Activated naive CD8-positive, alpha-beta T cell treated with anti-CD3 and anti-CD28 coated beads, Interleukin-2, amount 50 U/mL, for 24 hours (primary cell): Measurements from ENCODE around the gene MAD1L1.
"Not testable (repeated sequence)": the region's sequence is repeated elsewhere in the genome, so short reads cannot be mapped to it uniquely, and the experiment has no call there.

Source experiments
- ATAC-seq: fragments of 150-1000 bp; cut with Tn5 transposase; one replicate; pipeline ENCODE4 v1.10.0; 2021
- DNase-seq: peaks from one replicate; pipeline ENCODE4 v3.0.0; 2021
- H3K27ac Mint-ChIP-seq: one replicate; pipeline ENCODE4 v1.8.0; 2021; ENCODE audit warnings: mild to moderate bottlenecking, mixed read lengths
- H3K27me3 Mint-ChIP-seq: one replicate; pipeline ENCODE4 v1.8.0; 2021; ENCODE audit warnings: mixed read lengths
- H3K36me3 Mint-ChIP-seq: one replicate; pipeline ENCODE4 v1.8.0; 2021; ENCODE audit warnings: low read depth, mixed read lengths
- H3K4me1 Mint-ChIP-seq: one replicate; pipeline ENCODE4 v1.8.0; 2021; ENCODE audit warnings: mixed read lengths
- H3K4me3 Mint-ChIP-seq: one replicate; pipeline ENCODE4 v1.8.0; 2021; ENCODE audit warnings: mild to moderate bottlenecking, moderate library complexity, mixed read lengths
- H3K9me3 Mint-ChIP-seq: one replicate; pipeline ENCODE4 v1.8.0; 2021; ENCODE audit warnings: mixed read lengths

The MAD1L1 gene

DNA sequence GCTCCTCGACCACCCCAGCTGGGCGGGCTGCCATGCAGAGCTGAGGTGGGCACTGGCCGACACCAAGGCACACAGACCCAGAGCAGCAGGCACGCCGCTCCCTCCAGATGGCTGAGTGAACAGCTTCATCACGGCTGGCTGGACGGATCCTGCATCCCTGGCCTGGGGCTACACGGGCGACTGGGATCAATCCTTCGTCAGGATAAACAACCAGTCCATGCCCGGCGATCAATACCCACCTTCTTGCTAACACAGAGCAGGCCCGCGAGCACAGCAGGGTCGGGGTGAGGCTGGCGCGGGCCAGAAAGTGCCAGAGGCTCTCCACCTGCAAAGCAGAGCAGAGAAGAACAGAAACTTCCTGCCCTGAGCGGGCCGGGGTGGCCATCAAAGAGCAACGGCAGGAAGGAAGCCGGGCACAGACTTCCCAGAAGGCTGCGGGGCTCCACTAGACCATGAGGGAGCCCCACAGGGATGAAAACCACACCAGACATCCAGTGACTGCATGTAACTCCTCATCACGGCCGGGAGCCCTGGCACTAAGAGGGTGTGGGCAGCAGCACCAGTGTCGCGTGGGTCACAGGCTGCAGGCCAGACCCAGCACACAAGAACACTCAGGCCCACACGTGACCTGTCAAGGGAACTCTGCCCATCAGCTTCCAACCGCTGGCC, 166.4 kb downstream of the MAD1L1 start:
- DNase-seq, result peak; percentile 23
- Mint-ChIP-seq H3K27me3 (no peaks in the 10 kb centered on the region), H3K36me3 (peaks cover 3% of the 10 kb centered on the region), H3K4me1 (peaks cover 15% of the 10 kb centered on the region), H3K27ac (peak overlapping the region; percentile 77), H3K4me3 (no peak overlapping the region), H3K9me3 (no peaks in the 10 kb centered on the region)
- ATAC-seq, result peak; percentile 42

GRCh38 chr7:2065528-2065927, 167.2 kb downstream of the MAD1L1 start:
- no peak for DNase-seq
- Mint-ChIP-seq H3K27me3 (no peaks in the 10 kb centered on the region), H3K4me1 (peaks cover 15% of the 10 kb centered on the region), H3K4me3 (no peak overlapping the region), H3K9me3 (no peaks in the 10 kb centered on the region), H3K27ac (no peak overlapping the region), H3K36me3 (peaks cover 7% of the 10 kb centered on the region)
- no peak for ATAC-seq

DNA sequence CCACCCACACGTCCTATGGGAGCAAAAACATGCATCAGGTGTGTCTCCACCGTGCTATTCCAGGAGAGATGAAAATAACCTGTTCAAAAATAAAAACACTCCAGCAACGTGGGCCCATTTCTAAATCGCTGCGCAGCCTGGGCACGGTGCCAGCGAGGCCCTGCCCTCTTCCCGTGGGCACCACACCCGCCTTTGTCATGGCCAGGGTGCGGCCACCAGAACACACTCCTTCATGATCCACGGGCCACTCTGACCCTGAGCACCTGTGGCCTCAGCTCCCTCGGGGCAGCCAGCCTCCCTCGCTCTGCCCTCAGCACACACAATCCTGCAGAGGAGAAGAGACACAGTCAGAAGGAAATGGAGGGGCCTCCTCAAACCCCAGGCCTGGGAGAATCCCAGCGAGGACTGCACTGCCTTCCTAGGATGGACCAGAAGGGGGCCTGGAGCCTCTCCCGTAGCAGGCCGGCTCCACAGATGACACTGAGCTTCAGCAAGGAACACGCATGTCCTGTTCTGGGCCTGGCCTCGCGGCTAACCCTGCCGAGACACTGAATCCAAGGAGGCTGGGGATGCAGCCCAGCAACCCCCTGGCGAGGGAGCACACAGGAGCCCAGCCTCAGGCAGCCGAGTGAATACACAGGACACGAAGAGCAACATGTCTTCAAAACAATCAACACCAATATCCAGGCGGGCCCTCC, 169.0 kb downstream of the MAD1L1 start:
- ATAC-seq, result peak; percentile 17
- no peak overlapping the region for H3K4me3 Mint-ChIP-seq
- peaks cover 16% of the 10 kb centered on the region for H3K36me3 Mint-ChIP-seq
- H3K4me1 Mint-ChIP-seq, result peaks cover 15% of the 10 kb centered on the region
- DNase-seq, result no peak
- H3K27ac Mint-ChIP-seq, result no peak overlapping the region
- no peaks in the 10 kb centered on the region for H3K9me3 Mint-ChIP-seq
- no peaks in the 10 kb centered on the region for H3K27me3 Mint-ChIP-seq

DNA sequence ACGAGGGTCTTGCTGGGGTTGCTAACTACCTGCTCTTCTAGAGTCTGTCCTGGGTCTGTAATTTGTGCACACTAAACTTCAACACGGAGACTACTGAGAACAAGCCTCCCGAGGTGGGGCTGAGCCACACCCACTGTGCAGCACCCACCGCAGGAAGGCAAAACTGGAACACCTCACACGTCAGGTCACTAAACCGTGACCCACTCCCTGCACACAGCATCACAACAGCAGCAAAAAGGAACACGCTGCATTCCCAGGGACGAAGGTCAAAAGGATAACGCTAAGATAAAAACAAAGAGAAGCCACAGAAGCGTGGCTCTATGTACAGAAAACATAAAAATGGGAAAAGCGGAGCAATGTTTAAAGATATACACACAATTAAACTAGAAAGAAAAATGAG, 170.1 kb downstream of the MAD1L1 start:
- Mint-ChIP-seq H3K36me3 (peaks cover 15% of the 10 kb centered on the region), H3K27ac (no peak overlapping the region), H3K27me3 (no peaks in the 10 kb centered on the region), H3K9me3 (no peaks in the 10 kb centered on the region), H3K4me3 (no peak overlapping the region), H3K4me1 (peaks cover 15% of the 10 kb centered on the region)
- ATAC-seq, result no peak
- DNase-seq, result no peak

DNA sequence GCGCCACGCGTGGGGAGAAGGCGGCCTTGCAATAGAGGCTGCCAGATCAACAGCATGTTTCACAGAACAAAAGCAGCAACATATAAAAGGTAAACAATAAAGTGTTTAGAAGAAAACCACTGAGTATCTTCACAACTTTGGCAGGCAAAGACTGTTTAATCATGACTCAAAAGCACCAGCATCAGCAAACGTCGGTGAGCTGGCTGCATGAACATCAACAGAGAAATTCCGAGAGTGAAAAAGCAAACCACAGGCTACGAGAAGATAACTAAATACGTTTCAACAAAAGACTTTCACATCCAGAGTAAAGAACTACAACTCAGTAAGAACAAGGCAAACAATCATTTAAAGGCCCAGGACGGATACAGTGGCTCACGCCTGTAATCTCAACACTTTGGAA, 172.0 kb downstream of the MAD1L1 start:
- no peak overlapping the region for H3K27ac Mint-ChIP-seq
- DNase-seq (no peak), ATAC-seq (no peak)
- H3K4me3 Mint-ChIP-seq, result no peak overlapping the region
- H3K4me1 Mint-ChIP-seq, result peaks cover 9% of the 10 kb centered on the region
- H3K36me3 Mint-ChIP-seq, result peaks cover 15% of the 10 kb centered on the region
- H3K27me3 Mint-ChIP-seq, result no peaks in the 10 kb centered on the region
- no peaks in the 10 kb centered on the region for H3K9me3 Mint-ChIP-seq

GRCh38 chr7:2059964-2060700, 172.6 kb downstream of the MAD1L1 start:
- H3K4me3 Mint-ChIP-seq, result no peak overlapping the region
- H3K27me3 Mint-ChIP-seq, result no peaks in the 10 kb centered on the region
- H3K9me3 Mint-ChIP-seq, result no peaks in the 10 kb centered on the region
- ATAC-seq (no peak), DNase-seq (no peak)
- H3K36me3 Mint-ChIP-seq, result peaks cover 14% of the 10 kb centered on the region
- H3K27ac Mint-ChIP-seq, result no peak overlapping the region
- peaks cover 9% of the 10 kb centered on the region for H3K4me1 Mint-ChIP-seq

- not testable (repeated sequence) for H3K9me3 Mint-ChIP-seq, H3K4me1 Mint-ChIP-seq, DNase-seq, H3K27me3 Mint-ChIP-seq, H3K27ac Mint-ChIP-seq, ATAC-seq, H3K4me3 Mint-ChIP-seq
- H3K36me3 Mint-ChIP-seq, result peaks cover 16% of the 10 kb centered on the region
Measured at GRCh38 chr7:2058246-2058645, 174.5 kb downstream of the MAD1L1 start.

DNA sequence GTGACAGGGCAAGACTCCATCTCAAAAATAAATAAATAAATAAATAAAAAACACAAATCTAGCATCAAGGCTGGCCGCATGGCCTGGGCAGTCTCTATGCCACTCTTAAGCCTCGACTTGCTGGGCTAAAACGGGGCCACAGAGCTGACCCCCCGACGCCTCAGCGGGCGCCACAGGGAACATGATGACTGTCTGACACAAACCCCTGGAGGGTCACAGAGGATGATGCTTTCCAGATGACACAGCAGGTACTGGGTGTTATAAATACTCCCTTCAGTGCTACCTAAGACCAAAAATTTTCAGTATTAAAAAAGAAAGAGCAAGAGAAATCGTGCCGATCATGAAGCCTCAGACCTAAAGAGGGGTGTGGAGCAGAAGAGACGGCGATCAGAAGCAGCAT, 176.8 kb downstream of the MAD1L1 start:
- Mint-ChIP-seq H3K4me1 (peaks cover 2% of the 10 kb centered on the region), H3K9me3 (no peaks in the 10 kb centered on the region), H3K36me3 (peaks cover 16% of the 10 kb centered on the region), H3K4me3 (no peak overlapping the region), H3K27ac (no peak overlapping the region), H3K27me3 (no peaks in the 10 kb centered on the region)
- ATAC-seq (peak; percentile 20), DNase-seq (no peak)

GRCh38 chr7:2054927-2055326, 177.8 kb downstream of the MAD1L1 start:
- Mint-ChIP-seq H3K4me3 (no peak overlapping the region), H3K9me3 (no peaks in the 10 kb centered on the region), H3K4me1 (peaks cover 11% of the 10 kb centered on the region), H3K27me3 (no peaks in the 10 kb centered on the region), H3K36me3 (peaks cover 7% of the 10 kb centered on the region), H3K27ac (no peak overlapping the region)
- DNase-seq (no peak), ATAC-seq (no peak)

GRCh38 chr7:2053395-2053794, 179.3 kb downstream of the MAD1L1 start:
- Mint-ChIP-seq H3K4me3 (no peak overlapping the region), H3K36me3 (peaks cover 3% of the 10 kb centered on the region), H3K27me3 (no peaks in the 10 kb centered on the region), H3K4me1 (peaks cover 21% of the 10 kb centered on the region), H3K9me3 (no peaks in the 10 kb centered on the region), H3K27ac (no peak overlapping the region)
- DNase-seq (no peak), ATAC-seq (no peak)

DNA sequence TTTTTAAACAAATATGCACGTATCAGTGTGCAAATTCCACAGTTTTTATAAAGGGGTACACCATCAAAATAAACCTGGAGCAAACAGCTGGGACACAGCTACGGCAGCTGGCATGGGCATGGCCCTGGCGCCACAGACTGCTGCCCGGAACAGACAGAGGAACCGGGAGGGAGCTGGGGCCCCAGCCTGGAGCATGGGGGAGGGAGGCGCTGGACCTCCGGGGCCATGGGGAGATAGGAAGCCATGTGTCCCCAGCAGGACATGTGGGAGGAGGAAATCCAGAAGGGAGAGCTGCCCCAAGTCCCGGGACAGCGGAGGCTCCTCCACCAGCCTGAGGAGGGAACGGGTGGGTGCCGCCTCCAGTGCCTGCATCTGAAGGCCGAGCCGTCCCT, 180.1 kb downstream of the MAD1L1 start:
- Mint-ChIP-seq H3K4me3 (no peak overlapping the region), H3K27ac (no peak overlapping the region), H3K27me3 (no peaks in the 10 kb centered on the region), H3K9me3 (no peaks in the 10 kb centered on the region), H3K4me1 (peaks cover 21% of the 10 kb centered on the region), H3K36me3 (peaks cover 3% of the 10 kb centered on the region)
- no peak for ATAC-seq
- no peak for DNase-seq

DNA sequence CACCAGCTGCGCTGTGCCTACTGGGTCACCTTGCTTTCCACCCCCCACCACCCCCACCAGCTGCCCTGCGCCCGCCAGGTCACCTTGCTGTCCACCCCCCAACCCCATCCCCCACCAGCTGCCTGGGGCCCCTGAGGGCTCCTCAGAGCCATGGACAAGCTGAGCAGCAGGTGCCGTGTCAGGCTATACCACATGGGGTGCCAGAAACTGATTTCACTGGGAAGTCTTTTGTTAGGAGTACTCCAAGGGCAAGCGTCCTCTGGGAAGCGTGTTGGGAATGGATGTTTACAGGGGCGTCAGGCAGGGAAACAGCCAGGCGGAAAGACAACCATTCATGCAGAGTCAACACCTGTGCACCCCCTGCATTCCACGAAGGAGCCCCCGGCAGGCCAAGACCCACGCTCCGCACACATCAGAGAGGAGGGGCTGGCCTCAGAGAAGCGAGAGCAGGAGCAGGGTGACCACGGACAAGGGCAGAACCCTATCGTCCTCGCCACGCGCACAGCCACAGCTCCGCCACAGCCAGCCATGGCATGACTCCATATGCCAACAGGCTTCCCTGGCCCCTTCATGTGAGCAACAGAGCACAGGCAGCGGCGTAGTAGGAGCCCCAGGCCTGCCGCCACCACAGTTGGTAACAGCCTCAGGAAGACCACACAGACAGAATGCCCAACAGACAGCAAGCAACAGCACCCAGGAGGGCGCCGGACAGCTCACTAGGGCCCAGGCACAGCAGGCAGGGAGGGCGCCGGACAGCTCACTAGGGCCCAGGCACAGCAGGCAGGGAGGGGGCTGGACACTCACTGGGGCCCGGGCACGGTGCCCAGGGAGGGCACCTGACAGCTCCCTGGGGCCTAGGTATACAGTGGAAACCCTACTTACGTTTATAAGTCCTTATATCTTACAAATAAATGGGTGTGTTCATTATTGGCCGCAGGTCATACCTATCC, 180.8 kb downstream of the MAD1L1 start:
- Mint-ChIP-seq H3K27me3 (no peaks in the 10 kb centered on the region), H3K4me3 (no peak overlapping the region), H3K36me3 (peaks cover 3% of the 10 kb centered on the region), H3K9me3 (no peaks in the 10 kb centered on the region), H3K27ac (no peak overlapping the region), H3K4me1 (peaks cover 21% of the 10 kb centered on the region)
- DNase-seq (no peak), ATAC-seq (no peak)

DNA sequence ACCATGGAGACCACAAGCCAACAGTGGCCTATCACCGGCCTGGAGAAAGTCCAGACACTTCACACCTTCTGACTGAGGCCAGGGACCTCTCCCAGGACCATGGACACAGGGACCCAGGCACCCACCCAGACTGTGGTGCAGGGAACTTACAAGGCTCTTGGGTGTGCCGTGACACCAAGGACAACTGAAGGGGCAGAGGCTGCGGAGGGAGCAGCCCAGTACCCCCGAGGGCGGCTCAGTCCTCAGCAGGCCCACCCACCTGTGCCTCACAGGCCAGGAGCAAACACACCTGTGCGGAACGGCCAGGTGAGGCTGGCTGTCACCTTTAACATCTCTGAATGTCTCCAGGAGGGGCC, 182.3 kb downstream of the MAD1L1 start:
- peaks cover 21% of the 10 kb centered on the region for H3K4me1 Mint-ChIP-seq
- H3K36me3 Mint-ChIP-seq, result peaks cover 3% of the 10 kb centered on the region
- H3K27ac Mint-ChIP-seq, result no peak overlapping the region
- ATAC-seq (no peak), DNase-seq (no peak)
- no peaks in the 10 kb centered on the region for H3K27me3 Mint-ChIP-seq
- no peaks in the 10 kb centered on the region for H3K9me3 Mint-ChIP-seq
- no peak overlapping the region for H3K4me3 Mint-ChIP-seq

DNA sequence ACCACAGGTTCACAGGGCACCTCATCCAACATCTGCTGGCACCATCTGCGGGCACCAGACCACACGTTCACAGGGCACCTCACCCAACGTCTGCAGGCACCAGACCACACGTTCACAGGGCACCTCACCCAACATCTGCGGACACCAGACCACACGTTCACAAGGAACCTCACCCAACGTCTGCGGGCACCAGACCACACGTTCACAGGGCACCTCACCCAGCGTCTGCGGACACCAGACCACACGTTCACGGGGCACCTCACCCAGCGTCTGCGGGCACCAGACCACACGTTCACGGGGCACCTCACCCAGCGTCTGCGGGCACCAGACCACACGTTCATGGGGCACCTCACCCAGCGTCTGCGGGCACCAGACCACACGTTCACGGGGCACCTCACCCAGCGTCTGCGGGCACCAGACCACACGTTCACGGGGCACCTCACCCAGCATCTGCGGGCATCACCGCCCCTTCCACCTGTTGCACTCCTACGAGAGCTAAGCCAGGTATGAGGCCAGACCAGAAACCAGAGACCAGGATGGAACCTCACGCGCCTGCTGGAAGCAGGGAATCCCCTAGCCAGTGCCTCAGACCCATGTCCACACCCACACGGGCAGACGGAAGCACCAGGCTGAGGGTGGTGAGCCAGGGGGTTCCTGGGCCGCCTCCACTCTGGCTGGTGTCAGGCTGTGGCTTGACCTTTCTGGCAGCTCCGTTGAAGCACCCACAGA, 182.8 kb downstream of the MAD1L1 start:
- Mint-ChIP-seq H3K36me3 (peaks cover 3% of the 10 kb centered on the region), H3K4me3 (no peak overlapping the region), H3K27ac (no peak overlapping the region), H3K9me3 (no peaks in the 10 kb centered on the region), H3K4me1 (peaks cover 21% of the 10 kb centered on the region), H3K27me3 (no peaks in the 10 kb centered on the region)
- DNase-seq (peak; percentile 62), ATAC-seq (peak; percentile 77)
